Prostate gland (tissue), 2 donors: ENCODE measurements around the gene CHN1. TPM values are rescaled to one million over a fixed set of nuclear protein-coding genes. Genes with fewer than 3 reads are reported as not detected.

Experiments used
- DNase-seq: peaks from one replicate; pipeline ENCODE4 v3.0.0-alpha.2; 2019; ENCODE audit warnings: low spot score
- H3K27ac ChIP-seq, 2 donors: fragments of 200-600 bp; sonication (generic); 2 replicates each; pipeline ENCODE4 v1.5.1; 2017 to 2019
- H3K27me3 ChIP-seq: fragments of 200-600 bp; sonication (generic); replicated peaks from 2 replicates; pipeline ENCODE4 v1.5.1; 2019; ENCODE audit not compliant: insufficient read depth
- H3K36me3 ChIP-seq, 2 donors: fragments of 200-600 bp; sonication (generic); 1 replicate in 1 of 2; 2 replicates in 1 of 2; pipeline versions ENCODE4 v1.5.1 to v1.8.1; 2017 to 2019
- H3K4me1 ChIP-seq: fragments of 200-600 bp; sonication (generic); replicated peaks from 2 replicates; pipeline ENCODE4 v1.5.1; 2019
- H3K4me3 ChIP-seq, 2 donors: fragments of 200-600 bp; sonication (generic); 2 replicates each; pipeline ENCODE4 v1.5.1; 2017 to 2019
- H3K9me3 ChIP-seq: fragments of 200-600 bp; sonication (generic); 2 replicates; pipeline ENCODE4 v1.5.1; 2017
- POLR2A ChIP-seq: fragments of 450-650 bp; IDR thresholded peaks from one replicate; pipeline ENCODE4 v1.6.1; 2016; ENCODE audit warnings: antibody characterized with exemption, mild to moderate bottlenecking
- POLR2AphosphoS5 ChIP-seq: sonication (generic); formaldehyde crosslinking; IDR thresholded peaks from one replicate; pipeline ENCODE4 v1.6.1; 2017; ENCODE audit warnings: antibody characterized with exemption
- WGBS: methylation state at CpG from one replicate; pipeline ENCODE4 v1.1.5; 2018; 5-methylcytosine and 5-hydroxymethylcytosine counted together
- intact Hi-C: fragments of 100-400 bp; cut with DNase I; formaldehyde crosslinking; loops from one replicate; pipeline ENCODE4 v1.14.2; 2022
- total RNA-seq, 2 donors: library from RNA; depleted of rRNA; stranded (reverse); fragments of >200 nt; gene quantifications; one replicate each; pipeline ENCODE4 v1.1.0, GENCODE V29; 2016
- TF ChIP-seq, protein P1 (sequence below), 4 experiments: fragments of 200-600 bp in 2 of 4; fragments of 450-650 bp in 2 of 4; sonication (generic) in 2 of 4; IDR thresholded peaks; 1 replicate in 3 of 4; 2 replicates in 1 of 4; pipeline ENCODE4 v1.5.1; 2016 to 2019; ENCODE audit warnings: antibody characterized with exemption in 4 of 4, mild to moderate bottlenecking in 2 of 4, moderate library complexity in 2 of 4

Gene CHN1
- total RNA-seq, 2 donors from 2014 or later: 7.8 to 20.1 TPM

GRCh38 chr2:174776675-174777074, 228.5 kb downstream of the CHN1 start:
- Histone ChIP-seq H3K4me1 (no peaks in the 10 kb centered on the region), H3K9me3 (no peaks in the 10 kb centered on the region), H3K27ac (no peak overlapping the region), H3K27me3 (no peaks in the 10 kb centered on the region), H3K36me3 (no peaks in the 10 kb centered on the region), H3K4me3 (no peak overlapping the region)
- no peak for DNase-seq
- intact Hi-C loops: no loop called here
- TF ChIP-seq, protein P1, sequence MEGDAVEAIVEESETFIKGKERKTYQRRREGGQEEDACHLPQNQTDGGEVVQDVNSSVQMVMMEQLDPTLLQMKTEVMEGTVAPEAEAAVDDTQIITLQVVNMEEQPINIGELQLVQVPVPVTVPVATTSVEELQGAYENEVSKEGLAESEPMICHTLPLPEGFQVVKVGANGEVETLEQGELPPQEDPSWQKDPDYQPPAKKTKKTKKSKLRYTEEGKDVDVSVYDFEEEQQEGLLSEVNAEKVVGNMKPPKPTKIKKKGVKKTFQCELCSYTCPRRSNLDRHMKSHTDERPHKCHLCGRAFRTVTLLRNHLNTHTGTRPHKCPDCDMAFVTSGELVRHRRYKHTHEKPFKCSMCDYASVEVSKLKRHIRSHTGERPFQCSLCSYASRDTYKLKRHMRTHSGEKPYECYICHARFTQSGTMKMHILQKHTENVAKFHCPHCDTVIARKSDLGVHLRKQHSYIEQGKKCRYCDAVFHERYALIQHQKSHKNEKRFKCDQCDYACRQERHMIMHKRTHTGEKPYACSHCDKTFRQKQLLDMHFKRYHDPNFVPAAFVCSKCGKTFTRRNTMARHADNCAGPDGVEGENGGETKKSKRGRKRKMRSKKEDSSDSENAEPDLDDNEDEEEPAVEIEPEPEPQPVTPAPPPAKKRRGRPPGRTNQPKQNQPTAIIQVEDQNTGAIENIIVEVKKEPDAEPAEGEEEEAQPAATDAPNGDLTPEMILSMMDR (IDR thresholded peaks at IDR 0.05): no peak
- TF ChIP-seq POLR2AphosphoS5 (no peak), POLR2A (no peak)
- 38% methylated on average over 3 of the region's 3 CpGs for WGBS

- TF ChIP-seq, protein P1 (IDR thresholded peaks at IDR 0.05): no peak
- TF ChIP-seq POLR2AphosphoS5: no peak
- no peak for TF ChIP-seq POLR2A
- no peaks in the 10 kb centered on the region for H3K4me1 ChIP-seq
- no peaks in the 10 kb centered on the region for H3K9me3 ChIP-seq
- H3K27me3 ChIP-seq: no peaks in the 10 kb centered on the region
- intact Hi-C loops: no loop called here
- no peak overlapping the region for H3K4me3 ChIP-seq
- 80% methylated on average over 6 of the region's 6 CpGs for WGBS
- H3K27ac ChIP-seq: no peak overlapping the region
- no peaks in the 10 kb centered on the region for H3K36me3 ChIP-seq
- DNase-seq: no peak
Measured at GRCh38 chr2:174776223-174776622, 229.0 kb downstream of the CHN1 start.

- H3K4me1 ChIP-seq: no peaks in the 10 kb centered on the region
- no peak for DNase-seq
- no peaks in the 10 kb centered on the region for H3K9me3 ChIP-seq
- WGBS: 80% methylated on average over 5 of the region's 5 CpGs
- H3K27me3 ChIP-seq: no peaks in the 10 kb centered on the region
- TF ChIP-seq POLR2AphosphoS5 (no peak), POLR2A (no peak)
- TF ChIP-seq, protein P1 (IDR thresholded peaks at IDR 0.05): no peak
- intact Hi-C loops: no loop called here
- H3K27ac ChIP-seq: no peak overlapping the region
- H3K4me3 ChIP-seq: no peak overlapping the region
- no peaks in the 10 kb centered on the region for H3K36me3 ChIP-seq
Measured at GRCh38 chr2:174775571-174775980, 229.6 kb downstream of the CHN1 start.

DNA sequence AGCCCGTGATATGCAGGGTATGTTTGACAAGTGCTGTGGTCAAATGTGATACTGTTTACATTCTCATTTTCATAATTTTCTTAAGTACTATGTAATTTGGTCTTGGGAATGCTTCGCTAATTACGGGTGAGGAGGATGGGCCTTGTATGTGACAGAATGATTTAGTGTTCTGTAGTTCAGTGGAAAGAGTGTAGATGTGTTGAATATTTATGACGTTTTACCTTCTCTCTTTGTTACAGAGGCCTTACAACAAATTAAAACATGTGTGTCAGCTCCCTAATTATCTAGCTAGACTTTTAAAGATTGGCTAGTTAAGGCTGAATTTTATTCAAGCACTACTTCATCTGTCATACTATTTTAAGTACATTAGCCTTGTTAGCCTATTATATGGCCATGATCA, 230.3 kb downstream of the CHN1 start:
- H3K9me3 ChIP-seq: no peaks in the 10 kb centered on the region
- H3K4me1 ChIP-seq: no peaks in the 10 kb centered on the region
- no peak for DNase-seq
- H3K27me3 ChIP-seq: no peaks in the 10 kb centered on the region
- no peak for TF ChIP-seq POLR2A
- H3K27ac ChIP-seq: no peak overlapping the region
- WGBS: 91% methylated on average over 4 of the region's 4 CpGs
- intact Hi-C loops: no loop called here
- no peaks in the 10 kb centered on the region for H3K36me3 ChIP-seq
- no peak overlapping the region for H3K4me3 ChIP-seq

- H3K36me3 ChIP-seq: no peaks in the 10 kb centered on the region
- H3K9me3 ChIP-seq: no peaks in the 10 kb centered on the region
- intact Hi-C loops: no loop called here
- no peaks in the 10 kb centered on the region for H3K4me1 ChIP-seq
- no peak overlapping the region for H3K4me3 ChIP-seq
- WGBS: 48% methylated on average over 2 of the region's 2 CpGs
- TF ChIP-seq, protein P1 (IDR thresholded peaks at IDR 0.05): no peak
- no peak for TF ChIP-seq POLR2A
- TF ChIP-seq POLR2AphosphoS5: no peak
- H3K27me3 ChIP-seq: no peaks in the 10 kb centered on the region
- DNase-seq: no peak
- H3K27ac ChIP-seq: no peak overlapping the region
Measured at GRCh38 chr2:174773215-174773614, 232.0 kb downstream of the CHN1 start.
